Astrocyte of the cerebellum (primary cell): ENCODE results near the gene DOCK4.

Source experiments
- DNase-seq: peaks from one replicate; pipeline ENCODE4 v3.0.0-alpha.2; 2011; ENCODE audit warnings: low read depth
- H3K4me3 ChIP-seq: 2 replicates; pipeline ENCODE4 v1.5.1; 2011; ENCODE audit warnings: mild to moderate bottlenecking, low read depth, low read length, moderate library complexity
- CTCF ChIP-seq: IDR thresholded peaks from 2 replicates; pipeline ENCODE4 v1.5.1; 2012; ENCODE audit warnings: low read length, low read depth, moderate library complexity, mild to moderate bottlenecking; ENCODE audit errors: missing control alignments
- in situ Hi-C: cut with HindIII; loops from 2 replicates; pipeline ENCODE4 v1.10.0; 2017; ENCODE audit warnings: low sequenced_read_pairs

The DOCK4 gene

GRCh38 chr7:112101201-112101846 is 104.9 kb downstream of the DOCK4 start:
- H3K4me3 ChIP-seq, result no peak overlapping the region
- in situ Hi-C loops, result no loop called here
- DNase-seq, result no peak
- no peak for TF ChIP-seq CTCF

GRCh38 chr7:112097524-112097923 is 108.7 kb downstream of the DOCK4 start:
- in situ Hi-C loops, result no loop called here
- no peak for DNase-seq
- H3K4me3 ChIP-seq, result no peak overlapping the region
- TF ChIP-seq CTCF, result no peak

- DNase-seq, result no peak
- no peak overlapping the region for H3K4me3 ChIP-seq
- in situ Hi-C loops, result no loop called here
- TF ChIP-seq CTCF, result no peak
These were observed 112.8 kb downstream of the DOCK4 start for GRCh38 chr7:112093409-112093808.

- in situ Hi-C loops, result no loop called here
- TF ChIP-seq CTCF, result no peak
- no peak for DNase-seq
- no peak overlapping the region for H3K4me3 ChIP-seq
These were observed 113.3 kb downstream of the DOCK4 start for GRCh38 chr7:112092709-112093395.

- DNase-seq, result no peak
- no peak overlapping the region for H3K4me3 ChIP-seq
- in situ Hi-C loops, result no loop called here
- no peak for TF ChIP-seq CTCF
These were observed 113.9 kb downstream of the DOCK4 start for GRCh38 chr7:112092306-112092705.

GRCh38 chr7:112091768-112092167 is 114.4 kb downstream of the DOCK4 start:
- in situ Hi-C loops, result no loop called here
- no peak overlapping the region for H3K4me3 ChIP-seq
- TF ChIP-seq CTCF, result no peak

More at GRCh38 chr7:112091768-112092167, 114.4 kb downstream of the DOCK4 start:
- DNase-seq, result no peak
